ENCODE data around the gene PEDS1. TPM values are rescaled to one million over a fixed set of nuclear protein-coding genes. Genes with fewer than 3 reads are reported as not detected.

The PEDS1 gene
- total RNA-seq, 1 donor: 19.9 TPM

DNA sequence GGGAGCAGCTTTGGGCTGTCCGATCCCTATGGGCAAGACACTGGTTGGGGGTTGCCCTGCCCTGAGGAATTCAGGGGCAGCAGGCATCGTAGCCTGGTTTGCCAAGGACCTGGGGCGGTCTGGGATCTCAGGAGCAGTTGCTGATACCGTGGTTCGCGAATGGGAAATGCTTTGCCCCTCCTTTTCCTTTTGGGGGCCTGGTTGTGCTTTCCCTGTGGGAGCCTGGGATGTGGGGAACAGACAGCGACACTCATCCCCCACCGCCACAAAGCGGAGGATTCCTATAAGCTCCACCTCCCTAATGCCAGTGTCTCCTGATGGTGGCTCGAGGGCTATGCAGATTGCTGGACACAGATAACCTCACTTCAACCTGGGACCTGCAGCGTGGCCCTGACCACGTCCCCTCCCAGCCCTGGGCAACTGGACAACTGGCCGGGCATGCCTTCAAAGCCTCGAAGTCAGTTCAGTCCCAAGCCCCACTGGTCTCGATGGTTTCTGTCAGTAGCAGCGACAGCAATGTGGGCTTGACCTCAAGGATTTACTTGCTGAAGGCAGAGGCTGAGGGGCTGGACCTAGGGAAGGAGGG is 40.4 kb upstream of the PEDS1 start:
- TF ChIP-seq, protein P1, sequence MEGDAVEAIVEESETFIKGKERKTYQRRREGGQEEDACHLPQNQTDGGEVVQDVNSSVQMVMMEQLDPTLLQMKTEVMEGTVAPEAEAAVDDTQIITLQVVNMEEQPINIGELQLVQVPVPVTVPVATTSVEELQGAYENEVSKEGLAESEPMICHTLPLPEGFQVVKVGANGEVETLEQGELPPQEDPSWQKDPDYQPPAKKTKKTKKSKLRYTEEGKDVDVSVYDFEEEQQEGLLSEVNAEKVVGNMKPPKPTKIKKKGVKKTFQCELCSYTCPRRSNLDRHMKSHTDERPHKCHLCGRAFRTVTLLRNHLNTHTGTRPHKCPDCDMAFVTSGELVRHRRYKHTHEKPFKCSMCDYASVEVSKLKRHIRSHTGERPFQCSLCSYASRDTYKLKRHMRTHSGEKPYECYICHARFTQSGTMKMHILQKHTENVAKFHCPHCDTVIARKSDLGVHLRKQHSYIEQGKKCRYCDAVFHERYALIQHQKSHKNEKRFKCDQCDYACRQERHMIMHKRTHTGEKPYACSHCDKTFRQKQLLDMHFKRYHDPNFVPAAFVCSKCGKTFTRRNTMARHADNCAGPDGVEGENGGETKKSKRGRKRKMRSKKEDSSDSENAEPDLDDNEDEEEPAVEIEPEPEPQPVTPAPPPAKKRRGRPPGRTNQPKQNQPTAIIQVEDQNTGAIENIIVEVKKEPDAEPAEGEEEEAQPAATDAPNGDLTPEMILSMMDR (IDR thresholded peaks at IDR 0.05; ENCODE audit: insufficient read depth, low read length): no peak
- DNase-seq (ENCODE audit: low read depth): peak; percentile 49
- peak overlapping the region; percentile 100 for H3K4me3 ChIP-seq (ENCODE audit: low read depth, low read length)

DNA sequence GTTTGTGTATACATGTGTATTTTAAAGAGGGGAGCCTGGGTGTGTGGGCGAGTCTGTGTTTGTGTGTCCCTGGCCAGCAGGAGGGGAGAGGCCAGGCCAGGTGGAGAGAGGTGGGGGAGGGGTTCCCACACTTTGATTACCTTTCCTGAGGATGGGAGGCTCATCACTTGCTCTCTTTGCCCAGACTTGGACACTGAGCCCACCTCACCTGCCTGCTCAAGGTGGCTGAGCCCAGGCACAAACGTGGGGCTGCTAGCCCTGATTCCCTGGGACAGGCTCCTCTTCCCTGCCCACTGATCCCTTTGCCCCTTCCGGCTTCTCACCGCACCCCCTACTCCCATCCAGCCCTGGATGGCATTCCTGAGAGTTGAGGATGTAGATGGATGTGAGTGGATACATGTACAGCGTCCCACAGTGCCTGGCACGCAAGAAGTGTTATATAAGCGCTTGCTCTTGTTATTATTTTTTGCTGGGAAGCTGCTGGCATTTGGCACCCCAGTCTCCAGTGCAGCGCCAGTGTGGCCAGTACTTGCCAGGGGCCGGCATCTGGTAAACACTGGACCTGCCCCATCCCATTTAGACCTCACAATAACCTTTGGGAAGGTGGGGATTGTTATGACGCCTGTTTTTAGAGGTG is 39.8 kb upstream of the PEDS1 start:
- DNase-seq (ENCODE audit: low read depth): peak; percentile 67
- H3K4me3 ChIP-seq (ENCODE audit: low read depth, low read length): peak overlapping the region; percentile 100
- TF ChIP-seq, protein P1 (IDR thresholded peaks at IDR 0.05; ENCODE audit: insufficient read depth, low read length): peak; percentile 7

DNA sequence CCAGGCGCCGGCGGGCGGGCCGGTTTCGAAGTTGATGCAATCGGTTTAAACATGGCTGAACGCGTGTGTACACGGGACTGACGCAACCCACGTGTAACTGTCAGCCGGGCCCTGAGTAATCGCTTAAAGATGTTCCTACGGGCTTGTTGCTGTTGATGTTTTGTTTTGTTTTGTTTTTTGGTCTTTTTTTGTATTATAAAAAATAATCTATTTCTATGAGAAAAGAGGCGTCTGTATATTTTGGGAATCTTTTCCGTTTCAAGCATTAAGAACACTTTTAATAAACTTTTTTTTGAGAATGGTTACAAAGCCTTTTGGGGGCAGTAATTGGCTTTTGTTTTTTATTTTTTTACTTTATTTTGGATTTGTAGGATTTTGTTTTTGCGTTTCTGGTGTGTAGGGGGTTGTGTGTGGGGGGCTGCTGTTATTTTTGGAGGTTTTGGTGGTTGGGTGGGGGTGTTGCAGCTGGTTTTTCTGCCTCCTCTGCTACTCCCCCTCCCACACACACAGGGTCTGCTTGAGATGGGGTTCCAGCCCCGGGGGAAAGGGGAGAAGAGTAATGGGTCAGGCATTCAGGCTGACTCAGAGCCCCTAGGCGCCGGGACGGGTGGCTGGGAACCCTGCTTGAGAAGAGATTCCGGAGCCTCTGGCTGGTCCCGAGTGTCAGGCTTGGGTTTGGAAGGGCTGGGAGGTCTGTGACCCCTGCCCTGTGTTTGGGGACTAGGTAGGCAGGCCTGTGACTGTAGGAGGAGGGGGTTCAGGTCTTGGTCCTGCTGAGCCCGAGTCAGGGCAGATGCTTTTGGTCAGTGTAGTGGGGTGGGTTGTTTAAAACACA is 39.1 kb upstream of the PEDS1 start:
- peak; percentile 95 for DNase-seq (ENCODE audit: low read depth)
- peak overlapping the region; percentile 100 for H3K4me3 ChIP-seq (ENCODE audit: low read depth, low read length)
- TF ChIP-seq, protein P1 (IDR thresholded peaks at IDR 0.05; ENCODE audit: insufficient read depth, low read length): no peak

DNA sequence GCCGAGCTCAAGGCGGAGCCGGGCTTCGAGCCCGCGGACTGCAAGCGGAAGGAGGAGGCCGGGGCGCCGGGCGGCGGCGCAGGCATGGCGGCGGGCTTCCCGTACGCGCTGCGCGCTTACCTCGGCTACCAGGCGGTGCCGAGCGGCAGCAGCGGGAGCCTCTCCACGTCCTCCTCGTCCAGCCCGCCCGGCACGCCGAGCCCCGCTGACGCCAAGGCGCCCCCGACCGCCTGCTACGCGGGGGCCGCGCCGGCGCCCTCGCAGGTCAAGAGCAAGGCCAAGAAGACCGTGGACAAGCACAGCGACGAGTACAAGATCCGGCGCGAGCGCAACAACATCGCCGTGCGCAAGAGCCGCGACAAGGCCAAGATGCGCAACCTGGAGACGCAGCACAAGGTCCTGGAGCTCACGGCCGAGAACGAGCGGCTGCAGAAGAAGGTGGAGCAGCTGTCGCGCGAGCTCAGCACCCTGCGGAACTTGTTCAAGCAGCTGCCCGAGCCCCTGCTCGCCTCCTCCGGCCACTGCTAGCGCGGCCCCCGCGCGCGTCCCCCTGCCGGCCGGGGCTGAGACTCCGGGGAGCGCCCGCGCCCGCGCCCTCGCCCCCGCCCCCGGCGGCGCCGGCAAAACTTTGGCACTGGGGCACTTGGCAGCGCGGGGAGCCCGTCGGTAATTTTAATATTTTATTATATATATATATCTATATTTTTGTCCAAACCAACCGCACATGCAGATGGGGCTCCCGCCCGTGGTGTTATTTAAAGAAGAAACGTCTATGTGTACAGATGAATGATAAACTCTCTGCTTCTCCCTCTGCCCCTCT is 38.2 kb upstream of the PEDS1 start:
- TF ChIP-seq, protein P1 (IDR thresholded peaks at IDR 0.05; ENCODE audit: insufficient read depth, low read length): peak; percentile 17
- peak; percentile 44 for DNase-seq (ENCODE audit: low read depth)

DNA sequence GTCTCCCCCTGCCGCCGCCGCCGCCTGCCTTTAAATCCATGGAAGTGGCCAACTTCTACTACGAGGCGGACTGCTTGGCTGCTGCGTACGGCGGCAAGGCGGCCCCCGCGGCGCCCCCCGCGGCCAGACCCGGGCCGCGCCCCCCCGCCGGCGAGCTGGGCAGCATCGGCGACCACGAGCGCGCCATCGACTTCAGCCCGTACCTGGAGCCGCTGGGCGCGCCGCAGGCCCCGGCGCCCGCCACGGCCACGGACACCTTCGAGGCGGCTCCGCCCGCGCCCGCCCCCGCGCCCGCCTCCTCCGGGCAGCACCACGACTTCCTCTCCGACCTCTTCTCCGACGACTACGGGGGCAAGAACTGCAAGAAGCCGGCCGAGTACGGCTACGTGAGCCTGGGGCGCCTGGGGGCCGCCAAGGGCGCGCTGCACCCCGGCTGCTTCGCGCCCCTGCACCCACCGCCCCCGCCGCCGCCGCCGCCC is 37.6 kb upstream of the PEDS1 start:
- peak overlapping the region; percentile 100 for H3K4me3 ChIP-seq (ENCODE audit: low read depth, low read length)
- TF ChIP-seq, protein P1 (IDR thresholded peaks at IDR 0.05; ENCODE audit: insufficient read depth, low read length): no peak
- peak; percentile 52 for DNase-seq (ENCODE audit: low read depth)

More for the DNA sequence above, 38.2 kb upstream of the PEDS1 start:
- H3K4me3 ChIP-seq (ENCODE audit: low read depth, low read length): peak overlapping the region; percentile 100

Data from fibroblast of the aortic adventitia (primary cell).